GM12875 (cell line): ENCODE measurements around the gene MACROD1.
"Not testable (repeated sequence)": the region's sequence is repeated elsewhere in the genome, so short reads cannot be mapped to it uniquely, and the experiment has no call there.

Source experiments
- H3K4me3 ChIP-seq: one replicate; pipeline ENCODE4 v1.5.1; 2011; ENCODE audit warnings: low read depth, low read length, control low read depth
- TF ChIP-seq, protein P1 (sequence below): IDR thresholded peaks from 2 replicates; pipeline ENCODE4 v1.5.1; 2011; ENCODE audit warnings: low read depth, mild to moderate bottlenecking, control low read depth, inconsistent platforms, low read length, moderate library complexity, borderline replicate concordance; ENCODE audit not compliant: insufficient read depth

Gene MACROD1

DNA sequence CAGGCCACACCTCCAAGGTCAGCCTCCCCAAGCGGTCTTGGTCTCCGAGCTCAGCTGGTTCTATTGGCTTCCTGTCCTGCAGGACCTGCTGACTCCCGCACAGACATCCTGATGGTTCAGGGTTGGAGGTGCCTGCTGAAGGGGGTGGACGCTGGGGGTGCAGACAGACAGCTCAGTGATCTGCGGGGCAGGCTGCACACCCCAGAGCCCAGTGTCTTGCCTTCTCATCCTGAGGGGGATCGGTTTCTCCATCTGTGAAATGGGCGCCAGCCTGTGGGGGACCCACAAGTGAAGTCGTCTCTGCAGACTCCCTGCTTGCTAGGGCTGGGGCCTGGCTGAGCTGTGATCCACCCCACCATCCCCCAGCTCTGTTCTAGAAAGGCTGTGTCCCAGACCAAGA is 116.4 kb downstream of the MACROD1 start:
- TF ChIP-seq, protein P1, sequence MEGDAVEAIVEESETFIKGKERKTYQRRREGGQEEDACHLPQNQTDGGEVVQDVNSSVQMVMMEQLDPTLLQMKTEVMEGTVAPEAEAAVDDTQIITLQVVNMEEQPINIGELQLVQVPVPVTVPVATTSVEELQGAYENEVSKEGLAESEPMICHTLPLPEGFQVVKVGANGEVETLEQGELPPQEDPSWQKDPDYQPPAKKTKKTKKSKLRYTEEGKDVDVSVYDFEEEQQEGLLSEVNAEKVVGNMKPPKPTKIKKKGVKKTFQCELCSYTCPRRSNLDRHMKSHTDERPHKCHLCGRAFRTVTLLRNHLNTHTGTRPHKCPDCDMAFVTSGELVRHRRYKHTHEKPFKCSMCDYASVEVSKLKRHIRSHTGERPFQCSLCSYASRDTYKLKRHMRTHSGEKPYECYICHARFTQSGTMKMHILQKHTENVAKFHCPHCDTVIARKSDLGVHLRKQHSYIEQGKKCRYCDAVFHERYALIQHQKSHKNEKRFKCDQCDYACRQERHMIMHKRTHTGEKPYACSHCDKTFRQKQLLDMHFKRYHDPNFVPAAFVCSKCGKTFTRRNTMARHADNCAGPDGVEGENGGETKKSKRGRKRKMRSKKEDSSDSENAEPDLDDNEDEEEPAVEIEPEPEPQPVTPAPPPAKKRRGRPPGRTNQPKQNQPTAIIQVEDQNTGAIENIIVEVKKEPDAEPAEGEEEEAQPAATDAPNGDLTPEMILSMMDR = no peak
- no peak overlapping the region for H3K4me3 ChIP-seq

DNA sequence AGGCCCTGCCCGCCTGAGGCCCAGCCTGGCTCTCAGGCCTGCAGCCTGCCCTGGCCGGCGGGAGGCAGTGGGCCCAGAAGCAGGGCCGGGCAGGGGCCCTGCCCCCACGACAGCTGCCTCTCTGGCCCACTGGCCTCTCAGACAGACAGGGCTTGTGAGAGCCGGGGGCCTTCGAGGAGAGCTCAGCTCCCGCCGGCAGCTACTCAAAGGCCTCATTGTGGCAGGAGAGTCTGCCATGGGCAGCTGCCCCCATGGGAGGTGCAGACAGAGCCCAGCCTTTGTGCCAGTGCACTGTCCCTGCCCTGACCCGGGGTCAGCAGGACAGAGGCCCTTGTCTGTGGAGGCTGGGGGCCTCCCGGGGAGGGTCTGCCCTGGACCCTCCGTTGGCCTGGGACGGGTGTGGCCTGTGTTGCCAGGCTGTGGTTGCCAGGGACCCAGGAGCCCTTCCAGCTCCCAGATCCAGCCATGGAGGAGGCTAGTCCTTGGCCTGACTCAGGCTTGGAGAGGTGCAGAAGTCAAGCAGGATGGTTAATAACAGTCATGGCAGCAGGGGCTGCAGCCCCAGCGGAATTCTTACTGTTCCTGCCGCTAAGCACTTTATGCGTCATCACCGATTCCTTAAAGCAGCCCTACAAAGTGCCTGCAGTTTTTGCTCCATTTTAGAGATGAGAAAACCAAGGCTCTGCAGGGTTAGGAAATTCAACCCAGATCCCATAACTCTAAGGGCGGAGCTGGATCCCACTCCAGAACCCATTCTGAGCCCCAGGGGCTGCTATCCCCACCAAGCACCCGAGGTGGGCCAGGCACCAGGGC is 117.7 kb downstream of the MACROD1 start:
- TF ChIP-seq, protein P1 = no peak
- no peak overlapping the region for H3K4me3 ChIP-seq

DNA sequence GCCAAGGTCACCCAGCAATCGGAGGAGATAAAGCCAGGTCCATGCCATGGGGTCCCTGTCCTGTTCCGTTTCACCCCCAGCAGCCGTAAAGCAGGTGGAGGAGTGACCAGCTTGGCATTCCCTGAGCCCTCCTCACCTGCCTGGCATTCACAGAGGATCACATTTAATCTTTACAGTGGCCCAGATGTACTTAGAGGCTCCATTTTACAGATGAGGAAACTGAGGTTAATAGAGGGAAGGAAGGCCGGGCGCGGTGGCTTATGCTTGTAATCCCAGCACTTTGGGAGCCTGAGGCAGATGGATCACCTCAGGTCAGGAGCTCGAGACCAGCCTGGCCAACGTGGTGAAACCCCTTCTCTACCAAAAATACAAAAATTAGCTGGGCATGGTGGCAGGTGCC is 118.5 kb downstream of the MACROD1 start:
- H3K4me3 ChIP-seq = not testable (repeated sequence)

DNA sequence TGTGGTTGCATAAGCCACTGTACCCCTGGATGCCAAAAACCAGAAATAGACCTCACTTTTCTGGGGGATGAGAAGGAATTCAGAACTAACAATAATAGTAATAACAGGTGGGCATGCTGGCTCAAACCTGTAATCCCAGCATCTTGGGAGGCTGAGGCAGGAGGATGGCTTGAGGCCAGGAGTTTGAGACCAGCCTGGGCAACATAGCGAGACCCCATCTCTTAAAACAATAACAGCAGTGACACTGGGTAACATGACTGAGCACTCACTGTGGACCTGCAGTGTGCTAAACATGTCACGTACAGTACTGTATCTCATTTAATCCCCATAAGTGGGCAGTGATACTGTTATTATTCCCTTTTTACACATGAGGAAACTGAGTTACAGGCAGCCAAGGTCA is 120.2 kb downstream of the MACROD1 start:
- no peak overlapping the region for H3K4me3 ChIP-seq
- TF ChIP-seq, protein P1 = no peak

DNA sequence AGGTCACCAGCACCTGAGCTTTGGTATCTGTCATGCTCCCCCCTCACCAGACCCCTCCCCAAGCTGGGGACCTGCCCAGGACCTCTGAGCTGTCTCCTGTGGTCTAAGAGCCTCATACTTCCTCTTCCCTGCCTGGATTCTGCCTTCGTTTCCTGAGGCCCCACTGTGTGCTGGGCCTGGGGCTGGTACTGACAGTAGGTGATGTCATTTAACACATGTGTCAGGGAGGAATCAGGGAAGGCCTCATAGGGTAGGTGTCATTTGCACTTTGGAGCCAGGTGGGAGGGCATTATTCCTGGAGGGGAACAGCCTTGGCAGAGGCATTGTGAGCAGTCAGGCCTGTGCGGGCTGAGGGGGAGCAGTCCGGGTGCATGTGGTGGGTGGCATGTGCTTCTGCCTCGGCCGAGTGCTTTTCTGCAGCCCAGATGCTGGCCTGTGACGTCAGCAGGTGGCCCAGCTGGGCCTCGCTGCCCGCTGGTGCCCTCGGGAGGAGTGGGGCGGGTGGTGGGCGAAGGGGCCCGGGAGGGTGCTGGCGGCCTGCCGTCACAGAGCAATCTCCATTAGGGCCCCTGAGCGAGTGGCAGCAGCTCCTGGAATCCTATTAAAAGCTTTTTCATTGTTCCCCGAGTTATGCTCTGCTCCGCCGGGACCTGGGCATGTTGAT is 121.1 kb downstream of the MACROD1 start:
- TF ChIP-seq, protein P1 = no peak
- no peak overlapping the region for H3K4me3 ChIP-seq

DNA sequence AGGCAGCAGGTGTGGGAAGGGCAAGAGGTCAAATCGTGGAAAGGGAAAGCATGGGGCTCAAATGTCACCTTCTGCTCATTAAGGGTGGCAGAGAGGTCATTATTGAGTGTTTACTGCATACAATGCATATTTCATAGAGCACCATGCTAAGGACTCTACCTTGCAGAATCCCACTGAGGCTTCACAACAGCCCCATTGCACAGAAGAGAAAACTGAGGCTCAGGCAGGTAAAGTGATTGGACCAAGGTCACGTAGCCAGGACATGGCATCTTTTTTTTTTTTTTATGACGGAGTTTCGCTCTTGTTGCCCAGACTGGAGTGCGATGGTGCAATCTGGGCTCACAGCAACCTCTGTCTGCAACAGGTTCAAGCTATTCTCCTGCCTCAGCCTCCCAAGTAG is 122.4 kb downstream of the MACROD1 start:
- TF ChIP-seq, protein P1 = no peak
- H3K4me3 ChIP-seq = no peak overlapping the region

DNA sequence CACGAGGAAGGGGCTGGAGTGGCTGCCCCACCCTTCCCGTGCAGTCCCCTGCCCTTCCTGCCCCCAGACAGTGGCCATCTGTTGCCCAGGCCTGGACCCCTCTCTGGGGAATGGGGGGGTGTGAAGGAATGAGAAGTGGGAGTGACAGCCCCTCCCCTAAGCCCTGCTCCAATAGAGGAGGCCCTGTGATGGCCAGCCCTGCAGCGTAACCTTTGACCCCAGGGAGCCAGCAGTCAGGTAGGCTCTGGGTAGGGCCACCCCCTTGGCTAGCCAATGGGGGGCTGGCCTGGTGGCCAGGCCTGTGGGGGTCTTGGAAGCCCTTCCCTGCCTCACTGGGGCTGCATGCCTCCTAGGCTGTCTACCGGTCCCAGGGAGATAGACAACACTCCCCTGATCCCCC is 123.6 kb downstream of the MACROD1 start:
- TF ChIP-seq, protein P1 = no peak
- H3K4me3 ChIP-seq = no peak overlapping the region
